SK-N-SH (cell line): ENCODE data around the gene VSTM2A. TPM values are rescaled to one million over a fixed set of nuclear protein-coding genes. Genes with fewer than 3 reads are reported as not detected.

Source experiments
- CTCF ChIA-PET: fragments of 300-600, 350-600 bp; formaldehyde crosslinking; extraction: SDS; loops from one replicate; lab custom pipeline; 2021; lab: Yijun Ruan, JAX
- POLR2A ChIA-PET: fragments of 350-600 bp; sonication (Branson Sonifier 250); formaldehyde crosslinking; extraction: SDS; loops from one replicate; lab custom pipeline; 2020; ENCODE audit warnings: antibody characterized with exemption, inconsistent platforms; lab: Yijun Ruan, JAX
- DNase-seq: peaks from one replicate; pipeline ENCODE4 v3.0.0; 2012
- H2AFZ ChIP-seq: fragments of 200-600 bp; sonication (generic); 2 replicates; pipeline ENCODE4 v1.8.1; 2016; ENCODE audit warnings: antibody characterized with exemption, mild to moderate bottlenecking, low read depth
- H3F3A ChIP-seq: fragments of 200-600 bp; sonication (generic); replicated peaks from 2 replicates; pipeline ENCODE3; 2016; ENCODE audit warnings: antibody characterized with exemption, mild to moderate bottlenecking; ENCODE audit not compliant: insufficient read depth
- H3K27ac ChIP-seq, 2 experiments: fragments of 200-500 bp in 1 of 2; fragments of 200-600 bp in 1 of 2; sonication (Bioruptor generic) in 1 of 2; sonication (generic), shearing (Covaris generic) in 1 of 2; 2 replicates each; pipeline versions ENCODE4 v1.5.1 to v1.6.1; 2014 to 2016; ENCODE audit warnings: low read depth in 2 of 2, inconsistent platforms in 1 of 2, low read length in 1 of 2, mild to moderate bottlenecking in 1 of 2, mixed read lengths in 1 of 2
- H3K27me3 ChIP-seq: fragments of 200-600 bp; sonication (generic), shearing (Covaris generic); 2 replicates; pipeline ENCODE4 v1.6.1; 2016; ENCODE audit warnings: mixed run types; ENCODE audit not compliant: insufficient read depth
- H3K36me3 ChIP-seq, 2 experiments: fragments of 200-500 bp in 1 of 2; fragments of 200-600 bp in 1 of 2; sonication (Bioruptor generic) in 1 of 2; sonication (generic) in 1 of 2; replicated peaks in 1 of 2; 2 replicates each; pipeline versions ENCODE3 to v1.5.1; 2014 to 2016; ENCODE audit warnings: low read length in 1 of 2, mild to moderate bottlenecking in 1 of 2; ENCODE audit not compliant: insufficient read depth in 2 of 2, control insufficient read depth in 1 of 2
- H3K4me1 ChIP-seq, 2 experiments: fragments of 200-500 bp in 1 of 2; fragments of 200-600 bp in 1 of 2; sonication (Bioruptor generic) in 1 of 2; sonication (generic), shearing (Covaris generic) in 1 of 2; 2 replicates each; pipeline versions ENCODE4 v1.5.1 to v1.6.1; 2014 to 2016; ENCODE audit warnings: low read depth in 1 of 2, low read length in 1 of 2, mixed run types in 1 of 2; ENCODE audit not compliant: insufficient read depth in 2 of 2, control insufficient read depth in 1 of 2
- H3K4me2 ChIP-seq: fragments of 200-600 bp; sonication (generic), shearing (Covaris generic); 2 replicates; pipeline ENCODE4 v1.6.1; 2017; ENCODE audit warnings: mixed run types
- H3K4me3 ChIP-seq, 2 experiments: fragments of 200-500 bp in 1 of 2; fragments of 200-600 bp in 1 of 2; sonication (Bioruptor generic) in 1 of 2; sonication (generic), shearing (Covaris generic) in 1 of 2; 2 replicates each; pipeline versions ENCODE4 v1.5.1 to v1.8.1; 2014 to 2016; ENCODE audit warnings: low read depth in 2 of 2, inconsistent platforms in 1 of 2, low read length in 1 of 2, mild to moderate bottlenecking in 1 of 2, mixed read lengths in 1 of 2, moderate library complexity in 1 of 2
- H3K79me2 ChIP-seq: fragments of 200-600 bp; sonication (generic); 2 replicates; pipeline ENCODE4 v1.8.1; 2017; ENCODE audit warnings: mild to moderate bottlenecking; ENCODE audit not compliant: insufficient read depth
- H3K9ac ChIP-seq: fragments of 200-600 bp; sonication (generic); 2 replicates; pipeline ENCODE4 v1.6.1; 2017; ENCODE audit warnings: mixed run types
- H3K9me2 ChIP-seq: fragments of 200-600 bp; sonication (generic); 2 replicates; pipeline ENCODE4 v1.6.1; 2017; ENCODE audit warnings: mixed run types
- H3K9me3 ChIP-seq: fragments of 200-600 bp; sonication (generic); 2 replicates; pipeline ENCODE4 v1.6.1; 2017; ENCODE audit warnings: mixed run types, mild to moderate bottlenecking, moderate library complexity
- H4K20me1 ChIP-seq: fragments of 200-600 bp; sonication (generic); 2 replicates; pipeline ENCODE4 v1.6.1; 2017; ENCODE audit warnings: mild to moderate bottlenecking, mixed run types; ENCODE audit not compliant: insufficient read depth
- CHD2 ChIP-seq: fragments of 150-350 bp; IDR thresholded peaks from 2 replicates; pipeline ENCODE4 v1.6.1; 2018; ENCODE audit warnings: low read length; ENCODE audit not compliant: partially characterized antibody
- ELF1 ChIP-seq: IDR thresholded peaks from 2 replicates; pipeline ENCODE4 v1.4.0; 2012
- FOSL2 ChIP-seq: IDR thresholded peaks from 2 replicates; pipeline ENCODE4 v1.4.0; 2012; ENCODE audit warnings: low read depth, mild to moderate bottlenecking, moderate library complexity, borderline replicate concordance
- FOXM1 ChIP-seq: IDR thresholded peaks from 2 replicates; pipeline ENCODE4 v1.4.0; 2012; ENCODE audit warnings: low read depth, mild to moderate bottlenecking
- GABPA ChIP-seq: IDR thresholded peaks from 2 replicates; pipeline ENCODE4 v1.4.0; 2012; ENCODE audit warnings: low read depth, mild to moderate bottlenecking
- MEF2A ChIP-seq: IDR thresholded peaks from 2 replicates; pipeline ENCODE4 v1.4.0; 2012; ENCODE audit warnings: low read depth, borderline replicate concordance
- MXI1 ChIP-seq: IDR thresholded peaks from 2 replicates; pipeline ENCODE4 v1.6.1; 2012; ENCODE audit warnings: mild to moderate bottlenecking, low read depth, low read length, improper control_type of control experiment
- NRF1 ChIP-seq: IDR thresholded peaks from 2 replicates; pipeline ENCODE4 v1.6.1; 2012; ENCODE audit warnings: low read depth, mild to moderate bottlenecking, low read length
- RAD21 ChIP-seq: IDR thresholded peaks from 2 replicates; pipeline ENCODE4 v1.6.1; 2012; ENCODE audit warnings: mild to moderate bottlenecking, low read length
- RXRA ChIP-seq: IDR thresholded peaks from 2 replicates; pipeline ENCODE4 v1.4.0; 2012; ENCODE audit warnings: low read depth, mild to moderate bottlenecking, borderline replicate concordance
- SMC3 ChIP-seq: IDR thresholded peaks from 2 replicates; pipeline ENCODE4 v1.6.1; 2012; ENCODE audit warnings: low read depth, low read length, improper control_type of control experiment
- USF1 ChIP-seq: IDR thresholded peaks from 2 replicates; pipeline ENCODE4 v1.4.0; 2012; ENCODE audit warnings: low read depth, borderline replicate concordance
- YY1 ChIP-seq: IDR thresholded peaks from 2 replicates; pipeline ENCODE4 v1.4.0; 2012; ENCODE audit warnings: low read depth, mild to moderate bottlenecking
- ZBTB33 ChIP-seq: IDR thresholded peaks from 2 replicates; pipeline ENCODE4 v1.4.0; 2012; ENCODE audit warnings: low read depth, borderline replicate concordance
- WGBS: methylation state at CpG from one replicate; pipeline ENCODE4 v1.1.6; 2017; ENCODE audit warnings: low lambda C conversion rate; 5-methylcytosine and 5-hydroxymethylcytosine counted together
- polyA plus RNA-seq, 3 experiments: library from polyadenylated mRNA; depleted of rRNA; stranded (reverse); fragments of >200 nt; gene quantifications; 2 replicates each; pipeline ENCODE4 v1.2.3, GENCODE V29; 2012
- TF ChIP-seq, protein P1 (sequence below): IDR thresholded peaks from 2 replicates; pipeline ENCODE4 v1.4.0; 2012; ENCODE audit warnings: low read depth
- TF ChIP-seq, protein P2 (sequence below): IDR thresholded peaks from 2 replicates; pipeline ENCODE4 v1.6.1; 2012; ENCODE audit warnings: mild to moderate bottlenecking, low read depth, low read length, moderate library complexity

Gene VSTM2A
- polyA plus RNA-seq, 1 of the 3 experiments (the other 2 are of a cell fraction) = not detected

DNA sequence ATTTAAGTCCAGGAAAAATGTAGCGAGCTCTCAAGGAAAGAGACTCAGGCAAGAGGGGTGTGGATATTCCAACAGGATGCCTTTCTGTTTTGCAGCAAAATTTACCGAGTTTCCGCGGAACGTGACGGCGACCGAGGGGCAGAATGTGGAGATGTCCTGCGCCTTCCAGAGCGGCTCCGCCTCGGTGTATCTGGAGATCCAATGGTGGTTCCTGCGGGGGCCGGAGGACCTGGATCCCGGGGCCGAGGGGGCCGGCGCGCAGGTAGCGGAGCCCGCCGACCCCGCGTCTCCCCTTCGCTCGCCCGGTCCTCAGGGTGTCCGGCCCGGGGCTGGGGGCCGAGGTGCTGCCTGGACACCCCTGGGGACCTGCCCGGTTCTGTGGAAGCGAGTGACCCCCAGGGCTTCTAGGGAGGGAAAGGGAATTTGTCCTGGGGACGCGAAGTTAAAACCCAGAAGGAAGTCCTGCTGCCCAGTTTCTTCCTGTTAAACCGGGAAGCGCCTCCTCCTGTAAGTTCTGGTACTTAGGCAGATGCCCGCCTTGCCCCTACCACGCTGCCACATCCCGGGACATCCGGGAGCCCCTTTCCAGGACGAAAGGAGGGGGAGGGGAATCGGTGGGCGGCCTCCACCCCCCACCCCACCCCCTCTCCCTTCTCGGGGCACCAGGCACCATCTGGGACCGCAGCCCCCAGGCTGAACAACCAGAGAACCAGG is 2.5 kb downstream of the VSTM2A start:
- no peaks in the 10 kb centered on the region for H3K36me3 ChIP-seq
- peaks cover 49% of the 10 kb centered on the region for H3K27me3 ChIP-seq
- H3K27ac ChIP-seq = no peak overlapping the region
- no peaks in the 10 kb centered on the region for H3F3A ChIP-seq
- ChIA-PET POLR2A (no interaction called here), CTCF (interaction anchor here (0.6 to 1.0 kb wide), 3 partner anchors 12 to 1389 kb away, joined by 3 read pairs; no protein-coding TSS in a partner anchor)
- H4K20me1 ChIP-seq = no peaks in the 10 kb centered on the region
- H3K9me2 ChIP-seq = no peaks in the 10 kb centered on the region
- WGBS = 13% methylated on average over 34 of the region's 45 CpGs
- H3K79me2 ChIP-seq = no peaks in the 10 kb centered on the region
- no peak overlapping the region for H2AFZ ChIP-seq
- H3K9ac ChIP-seq = no peak overlapping the region
- DNase-seq = peak; percentile 63
- H3K4me3 ChIP-seq = peak overlapping the region in 1 of 2 experiments; percentile 33; a peak in 1 of 4 replicates
- H3K4me1 ChIP-seq = peaks cover 0 to 29% of the 10 kb centered on the region in 2 experiments; a peak in 2 of 4 replicates
- TF ChIP-seq SMC3 = no peak
- TF ChIP-seq ELF1 = no peak
- TF ChIP-seq, protein P1, sequence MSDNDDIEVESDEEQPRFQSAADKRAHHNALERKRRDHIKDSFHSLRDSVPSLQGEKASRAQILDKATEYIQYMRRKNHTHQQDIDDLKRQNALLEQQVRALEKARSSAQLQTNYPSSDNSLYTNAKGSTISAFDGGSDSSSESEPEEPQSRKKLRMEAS = no peak
- TF ChIP-seq MEF2A = no peak
- TF ChIP-seq NRF1 = no peak
- H3K4me2 ChIP-seq = no peak overlapping the region
- no peaks in the 10 kb centered on the region for H3K9me3 ChIP-seq

- no peaks in the 10 kb centered on the region for H3K79me2 ChIP-seq
- TF ChIP-seq RXRA (no peak), USF1 (no peak), ELF1 (no peak), GABPA (no peak), RAD21 (no peak), FOXM1 (no peak), FOSL2 (no peak), MXI1 (no peak), YY1 (no peak), ZBTB33 (no peak), CHD2 (no peak)
- TF ChIP-seq, protein P2, sequence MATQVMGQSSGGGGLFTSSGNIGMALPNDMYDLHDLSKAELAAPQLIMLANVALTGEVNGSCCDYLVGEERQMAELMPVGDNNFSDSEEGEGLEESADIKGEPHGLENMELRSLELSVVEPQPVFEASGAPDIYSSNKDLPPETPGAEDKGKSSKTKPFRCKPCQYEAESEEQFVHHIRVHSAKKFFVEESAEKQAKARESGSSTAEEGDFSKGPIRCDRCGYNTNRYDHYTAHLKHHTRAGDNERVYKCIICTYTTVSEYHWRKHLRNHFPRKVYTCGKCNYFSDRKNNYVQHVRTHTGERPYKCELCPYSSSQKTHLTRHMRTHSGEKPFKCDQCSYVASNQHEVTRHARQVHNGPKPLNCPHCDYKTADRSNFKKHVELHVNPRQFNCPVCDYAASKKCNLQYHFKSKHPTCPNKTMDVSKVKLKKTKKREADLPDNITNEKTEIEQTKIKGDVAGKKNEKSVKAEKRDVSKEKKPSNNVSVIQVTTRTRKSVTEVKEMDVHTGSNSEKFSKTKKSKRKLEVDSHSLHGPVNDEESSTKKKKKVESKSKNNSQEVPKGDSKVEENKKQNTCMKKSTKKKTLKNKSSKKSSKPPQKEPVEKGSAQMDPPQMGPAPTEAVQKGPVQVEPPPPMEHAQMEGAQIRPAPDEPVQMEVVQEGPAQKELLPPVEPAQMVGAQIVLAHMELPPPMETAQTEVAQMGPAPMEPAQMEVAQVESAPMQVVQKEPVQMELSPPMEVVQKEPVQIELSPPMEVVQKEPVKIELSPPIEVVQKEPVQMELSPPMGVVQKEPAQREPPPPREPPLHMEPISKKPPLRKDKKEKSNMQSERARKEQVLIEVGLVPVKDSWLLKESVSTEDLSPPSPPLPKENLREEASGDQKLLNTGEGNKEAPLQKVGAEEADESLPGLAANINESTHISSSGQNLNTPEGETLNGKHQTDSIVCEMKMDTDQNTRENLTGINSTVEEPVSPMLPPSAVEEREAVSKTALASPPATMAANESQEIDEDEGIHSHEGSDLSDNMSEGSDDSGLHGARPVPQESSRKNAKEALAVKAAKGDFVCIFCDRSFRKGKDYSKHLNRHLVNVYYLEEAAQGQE = no peak
These were observed 3.0 kb downstream of the VSTM2A start for GRCh38 chr7:54545241-54545563.

More at GRCh38 chr7:54545241-54545563, 3.0 kb downstream of the VSTM2A start:
- H3K9ac ChIP-seq = no peak overlapping the region
- H3K9me2 ChIP-seq = no peaks in the 10 kb centered on the region
- H3F3A ChIP-seq = no peaks in the 10 kb centered on the region
- 9% methylated on average over 5 of the region's 5 CpGs for WGBS
- no peak overlapping the region for H2AFZ ChIP-seq
- POLR2A ChIA-PET = no interaction called here
- H3K36me3 ChIP-seq = no peaks in the 10 kb centered on the region
- H4K20me1 ChIP-seq = no peaks in the 10 kb centered on the region
- no peak overlapping the region for H3K27ac ChIP-seq
- DNase-seq = no peak
- no peaks in the 10 kb centered on the region for H3K9me3 ChIP-seq
- no peak overlapping the region for H3K4me2 ChIP-seq
- peaks cover 49% of the 10 kb centered on the region for H3K27me3 ChIP-seq
- H3K4me1 ChIP-seq = peaks cover 0 to 29% of the 10 kb centered on the region in 2 experiments; a peak in 2 of 4 replicates
- H3K4me3 ChIP-seq = peak overlapping the region in 1 of 2 experiments; percentile 33; a peak in 1 of 4 replicates
- CTCF ChIA-PET = interaction anchor here (0.6 to 0.7 kb wide), 2 partner anchors 332 to 1390 kb away, joined by 3 read pairs; no protein-coding TSS in a partner anchor
